Umbilical cord (tissue), 2 donors: Measurements from ENCODE around the gene JMY. TPM values are rescaled to one million over a fixed set of nuclear protein-coding genes. Genes with fewer than 3 reads are reported as not detected.

Experiments
- DNase-seq: peaks from one replicate; pipeline ENCODE4 v3.0.0-alpha.2; 2015; ENCODE audit warnings: low spot score
- total RNA-seq: library from RNA; depleted of rRNA; stranded (reverse); fragments of >200 nt; gene quantifications from one replicate; pipeline ENCODE4 v1.2.3, GENCODE V29; 2014; ENCODE audit warnings: low replicate concordance; ENCODE audit not compliant: insufficient read depth

The JMY gene
- total RNA-seq, 1 donor from 2014 or later, result 19.7 TPM

DNA sequence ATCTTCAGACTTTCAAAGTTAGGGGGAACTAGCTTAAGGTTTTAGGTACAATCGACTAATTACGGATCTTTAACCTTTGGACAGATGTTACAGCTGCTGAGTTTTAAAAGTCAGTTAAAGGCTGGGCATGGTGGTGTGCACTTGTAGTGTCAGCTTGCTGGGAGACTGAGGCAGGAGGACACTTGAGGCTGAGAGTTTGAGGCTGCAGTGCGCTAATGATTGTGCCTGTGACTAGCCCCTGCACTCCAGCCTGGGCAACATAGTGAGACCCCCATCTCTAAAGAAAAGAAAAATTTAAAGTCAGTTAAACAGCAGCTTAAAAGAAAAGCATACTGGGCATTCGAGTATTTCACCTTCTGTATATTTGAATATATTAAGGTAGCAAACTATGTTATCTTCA is 51.4 kb downstream of the JMY start:
- no peak for DNase-seq

DNA sequence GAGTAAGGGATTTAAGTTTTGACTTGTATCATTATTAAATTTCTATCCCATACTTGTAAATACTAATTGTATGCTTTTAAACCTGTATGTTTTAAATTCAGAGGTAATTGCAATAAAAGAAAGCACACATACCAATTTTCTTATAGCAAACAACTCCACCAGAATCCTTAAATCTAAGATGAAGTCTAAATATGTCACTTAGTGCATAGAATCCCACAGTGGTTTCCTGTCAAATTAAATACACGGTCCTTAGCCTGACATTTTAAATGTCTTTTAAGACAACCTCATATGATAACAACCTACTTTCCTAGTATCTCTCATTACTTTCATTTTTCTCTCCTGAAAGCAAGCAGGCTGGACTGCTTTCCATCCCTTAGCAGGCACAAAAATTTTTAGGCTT is 52.0 kb downstream of the JMY start:
- no peak for DNase-seq

- DNase-seq, result no peak
Measured at GRCh38 chr5:79295029-79295428, 59.1 kb downstream of the JMY start.

DNA sequence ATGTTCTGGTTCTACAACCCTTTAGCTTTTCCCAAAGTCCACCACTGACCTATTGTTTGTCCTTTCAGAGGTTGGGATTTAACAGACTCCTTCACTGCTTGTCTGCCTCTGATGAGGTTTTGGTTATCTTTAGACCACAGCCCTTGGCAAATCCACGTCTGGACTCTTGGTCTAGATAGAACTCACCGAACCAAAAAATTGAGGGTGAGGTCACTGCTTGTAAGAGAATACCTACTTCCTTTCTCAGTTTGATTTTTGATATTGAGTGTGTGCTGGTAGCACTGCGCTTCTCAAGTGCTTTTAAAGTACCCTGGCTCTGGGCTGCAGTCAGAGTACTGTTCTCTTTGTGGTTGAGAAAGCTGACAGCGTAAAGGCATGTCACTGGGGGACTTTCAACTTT is 61.7 kb downstream of the JMY start:
- no peak for DNase-seq

DNA sequence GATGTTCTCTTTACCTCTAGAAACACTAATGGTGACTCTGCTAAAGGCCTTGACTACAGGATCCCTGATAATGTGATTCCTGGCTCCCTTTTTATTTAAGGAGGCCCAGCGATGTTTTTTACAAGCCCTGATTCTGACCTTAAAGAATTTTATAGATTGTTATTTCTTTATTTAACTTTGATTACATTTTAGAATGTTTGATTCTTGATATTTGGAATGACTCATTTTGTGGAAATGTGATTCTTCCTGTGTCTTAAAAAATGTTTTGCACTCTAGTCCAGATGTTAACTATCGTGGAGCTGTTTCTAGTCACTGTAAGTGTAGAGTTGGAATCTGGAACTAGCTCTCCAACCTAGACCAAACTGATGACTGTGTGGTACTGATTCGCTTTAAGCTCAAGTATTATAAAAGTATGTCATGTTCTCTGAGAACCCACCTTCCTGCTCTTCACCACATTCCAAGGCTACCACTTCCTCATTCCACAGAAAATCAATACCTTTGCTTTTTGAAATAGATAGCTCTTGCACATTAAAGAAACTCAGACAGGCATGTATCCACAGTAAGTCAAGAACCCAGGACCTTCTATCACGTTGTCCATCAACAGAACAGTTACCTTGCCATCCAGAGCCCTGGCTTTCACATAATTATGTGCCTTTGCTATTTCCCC is 65.2 kb downstream of the JMY start:
- no peak for DNase-seq

DNA sequence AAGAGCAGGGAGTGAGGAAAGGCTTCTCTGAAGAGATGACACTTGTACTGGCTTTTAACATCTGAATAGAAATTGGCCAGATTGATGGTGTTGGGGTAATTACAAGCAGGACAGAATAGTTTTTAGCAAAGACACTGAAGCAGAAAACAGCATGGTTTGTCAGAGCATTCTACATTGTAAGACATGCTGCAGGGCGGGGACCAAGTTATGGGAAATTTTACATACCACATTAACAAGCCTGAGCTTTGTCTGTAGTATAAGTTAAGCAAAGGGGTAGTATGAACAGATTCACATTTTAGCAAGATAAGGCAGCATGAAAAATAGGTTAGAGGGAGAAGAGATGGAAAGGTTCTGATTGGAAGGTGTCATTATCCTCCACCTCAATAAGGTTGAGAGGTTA is 66.5 kb downstream of the JMY start:
- DNase-seq, result no peak

DNA sequence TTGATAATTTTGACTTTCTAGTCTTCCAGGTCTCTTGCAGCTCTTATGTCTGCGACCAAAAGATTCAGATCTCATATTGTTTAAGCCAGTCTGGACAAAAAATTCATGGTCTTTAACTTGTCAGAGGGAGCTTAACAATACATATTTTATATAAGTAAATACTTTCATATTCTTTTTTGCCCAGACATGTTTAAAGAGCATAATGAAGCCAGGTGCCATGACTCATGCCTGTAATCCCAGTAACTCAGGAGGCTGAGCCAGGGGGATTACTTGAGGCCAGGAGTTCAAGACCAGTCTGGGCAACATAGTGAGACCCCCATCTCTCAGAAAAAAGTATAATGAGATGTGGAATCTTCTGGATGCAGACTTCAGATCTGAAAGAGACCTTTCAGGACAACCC is 69.8 kb downstream of the JMY start:
- DNase-seq, result peak; percentile 63

DNA sequence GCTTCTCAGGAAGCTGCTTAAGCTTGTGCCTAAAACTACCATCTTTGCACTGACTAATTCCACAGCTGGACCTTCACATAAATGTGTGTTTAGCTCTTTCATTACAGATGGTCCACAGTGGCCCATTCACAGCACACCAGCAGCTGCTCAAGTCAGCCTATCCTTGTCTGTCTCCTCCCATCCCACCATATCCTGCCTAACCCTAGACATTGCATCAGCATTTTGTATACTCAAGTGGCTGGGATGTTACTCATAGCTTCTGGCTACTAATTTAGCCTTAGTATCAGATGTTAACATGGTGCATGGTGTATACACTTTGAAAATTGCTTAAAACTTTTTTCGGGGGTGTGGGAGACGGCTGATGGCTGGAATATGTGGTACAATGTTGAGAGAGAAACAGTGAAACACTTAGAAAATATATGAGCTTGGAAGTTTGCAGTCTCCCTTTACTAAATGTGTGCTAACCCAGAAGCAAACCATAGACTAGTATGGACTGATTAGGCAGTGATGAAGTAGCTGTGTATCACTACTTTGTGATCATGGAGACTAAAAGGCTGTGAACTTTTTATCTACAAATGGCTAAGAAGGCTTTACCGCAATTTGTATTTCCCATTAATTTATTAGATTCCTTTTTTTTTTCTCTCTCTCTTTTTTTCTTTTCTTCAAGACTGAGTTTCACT is 83.1 kb downstream of the JMY start:
- no peak for DNase-seq

DNA sequence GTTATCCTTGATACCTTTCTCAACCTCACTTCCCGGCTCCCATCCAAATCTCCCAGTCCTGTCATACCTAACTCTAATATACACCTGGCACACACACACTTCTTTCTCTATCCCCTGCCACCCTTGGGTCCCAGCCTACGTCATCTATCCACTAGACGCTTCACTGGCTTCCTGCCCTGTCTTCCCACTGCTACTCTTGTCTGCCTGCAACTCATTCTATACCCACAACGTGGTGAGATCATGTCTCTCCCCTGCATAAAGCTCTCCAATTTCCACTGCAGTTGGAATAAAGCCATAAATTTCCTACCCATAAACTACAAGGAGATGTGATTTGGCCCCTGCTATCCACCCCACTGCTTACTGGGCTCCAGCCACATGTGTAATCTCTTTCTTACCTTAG is 93.5 kb downstream of the JMY start:
- DNase-seq, result no peak

GRCh38 chr5:79330071-79330470 is 94.1 kb downstream of the JMY start:
- DNase-seq, result no peak

DNA sequence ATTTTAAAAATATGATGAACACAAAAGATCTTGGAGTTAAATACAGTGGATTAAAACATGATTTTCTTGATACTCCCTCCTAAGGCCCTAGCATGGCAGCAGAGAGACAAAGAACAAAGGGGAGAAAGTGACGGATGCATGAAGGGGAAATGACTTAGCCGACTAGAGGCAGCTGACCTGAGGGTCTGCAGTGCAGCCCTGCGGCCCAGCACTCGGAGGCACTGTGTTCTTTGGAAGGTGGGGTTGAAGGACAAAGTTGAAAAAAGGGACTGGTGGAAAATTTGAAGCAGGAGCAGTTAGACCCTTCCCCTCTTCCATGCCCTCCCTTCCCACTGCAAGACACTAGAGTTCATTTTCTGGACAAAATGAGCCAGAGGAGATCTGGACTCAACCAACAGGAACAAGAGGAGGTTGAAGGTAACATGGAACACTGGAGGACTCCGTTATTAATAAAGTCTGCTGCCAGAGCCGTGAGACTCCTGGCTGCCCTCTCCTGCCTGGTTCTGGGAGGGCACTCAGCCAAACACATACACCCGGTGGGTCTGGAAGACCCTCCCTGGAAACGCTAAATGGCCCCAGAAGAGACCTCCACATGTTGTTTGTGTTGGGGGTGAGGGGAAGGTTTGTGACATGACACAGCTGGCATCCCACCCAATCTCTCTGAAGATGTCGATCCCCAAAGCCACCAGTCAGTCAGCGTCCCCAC is 98.1 kb downstream of the JMY start:
- DNase-seq, result no peak

GRCh38 chr5:79346420-79346824 is 110.5 kb downstream of the JMY start:
- DNase-seq, result no peak

- no peak for DNase-seq
Measured at GRCh38 chr5:79349047-79349446, 113.1 kb downstream of the JMY start.

GRCh38 chr5:79349881-79350280 is 114.0 kb downstream of the JMY start:
- DNase-seq, result no peak

DNA sequence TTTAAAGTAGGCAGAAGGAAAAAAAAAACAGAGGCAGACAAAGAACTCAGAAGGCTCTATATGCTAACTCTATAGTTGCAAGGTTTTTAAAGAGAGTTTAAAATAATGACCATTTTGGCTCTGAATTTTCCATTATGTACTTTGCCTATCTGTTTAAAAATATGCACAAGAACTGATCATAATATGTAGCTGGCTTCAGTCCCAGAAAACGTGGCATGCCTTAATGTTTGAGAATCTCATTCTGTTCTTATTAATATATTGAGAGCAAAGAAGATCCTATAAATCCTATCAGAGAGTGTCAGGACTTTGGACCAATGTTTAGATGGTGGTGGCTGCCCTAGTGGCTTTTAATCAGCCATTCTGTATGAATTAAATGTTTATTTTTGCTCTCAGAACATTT is 121.5 kb downstream of the JMY start:
- DNase-seq, result peak; percentile 3

Other genes with a start within 250 kb of the JMY start
- gene DMGDH, start 166.5 kb upstream of the JMY start, total RNA-seq, result 3.9 TPM
- 18.3 TPM for gene BHMT2, start 166.4 kb upstream of the JMY start, total RNA-seq
- 37.8 TPM for gene BHMT, start 124.3 kb upstream of the JMY start, total RNA-seq